RWPE2 (cell line): ENCODE data around the gene ENTR1.

Experiments
- ATAC-seq: fragments of 200-7000 bp; cut with Tn5 transposase; 3 replicates; pipeline ENCODE4 v1.9.1; 2021; ENCODE audit warnings: low read depth
- DNase-seq: peaks from one replicate; pipeline ENCODE4 v3.0.0-alpha.2; 2020; ENCODE audit warnings: low spot score
- H3K27ac ChIP-seq: fragments of 450-650 bp; 2 replicates; pipeline ENCODE4 v1.5.1; 2017; ENCODE audit warnings: mild to moderate bottlenecking; ENCODE audit not compliant: poor library complexity, severe bottlenecking
- H3K27me3 ChIP-seq: fragments of 250-450 bp; sonication (Bioruptor Pico); 2 replicates; pipeline ENCODE4 v1.5.1; 2021; ENCODE audit warnings: mild to moderate bottlenecking, moderate library complexity; ENCODE audit not compliant: insufficient read depth, poor library complexity, severe bottlenecking
- H3K36me3 ChIP-seq: fragments of 250-450 bp; sonication (Bioruptor Pico); 2 replicates; pipeline ENCODE4 v1.5.1; 2020; ENCODE audit warnings: low read depth, mild to moderate bottlenecking, moderate library complexity
- H3K4me1 ChIP-seq: fragments of 250-450 bp; sonication (Bioruptor Pico); 2 replicates; pipeline ENCODE4 v1.5.1; 2021; ENCODE audit warnings: mild to moderate bottlenecking, moderate library complexity; ENCODE audit not compliant: insufficient read depth, poor library complexity, severe bottlenecking
- H3K4me3 ChIP-seq: fragments of 250-450 bp; sonication (Bioruptor Pico); 2 replicates; pipeline ENCODE4 v1.5.1; 2021; ENCODE audit warnings: mild to moderate bottlenecking, moderate library complexity; ENCODE audit not compliant: severe bottlenecking
- H3K9me3 ChIP-seq: fragments of 250-450 bp; sonication (Bioruptor Pico); 2 replicates; pipeline ENCODE4 v1.5.1; 2021; ENCODE audit warnings: mild to moderate bottlenecking, moderate library complexity; ENCODE audit not compliant: severe bottlenecking
- TF ChIP-seq, protein P1 (sequence below): fragments of 450-650 bp; IDR thresholded peaks from one replicate; pipeline ENCODE4 v1.5.1; 2017; ENCODE audit warnings: mild to moderate bottlenecking, moderate library complexity; ENCODE audit not compliant: poor library complexity, severe bottlenecking

The ENTR1 gene

GRCh38 chr9:136436055-136436634, 25.7 kb upstream of the ENTR1 start:
- H3K36me3 ChIP-seq = peaks cover 31% of the 10 kb centered on the region
- ATAC-seq = no peak

DNA sequence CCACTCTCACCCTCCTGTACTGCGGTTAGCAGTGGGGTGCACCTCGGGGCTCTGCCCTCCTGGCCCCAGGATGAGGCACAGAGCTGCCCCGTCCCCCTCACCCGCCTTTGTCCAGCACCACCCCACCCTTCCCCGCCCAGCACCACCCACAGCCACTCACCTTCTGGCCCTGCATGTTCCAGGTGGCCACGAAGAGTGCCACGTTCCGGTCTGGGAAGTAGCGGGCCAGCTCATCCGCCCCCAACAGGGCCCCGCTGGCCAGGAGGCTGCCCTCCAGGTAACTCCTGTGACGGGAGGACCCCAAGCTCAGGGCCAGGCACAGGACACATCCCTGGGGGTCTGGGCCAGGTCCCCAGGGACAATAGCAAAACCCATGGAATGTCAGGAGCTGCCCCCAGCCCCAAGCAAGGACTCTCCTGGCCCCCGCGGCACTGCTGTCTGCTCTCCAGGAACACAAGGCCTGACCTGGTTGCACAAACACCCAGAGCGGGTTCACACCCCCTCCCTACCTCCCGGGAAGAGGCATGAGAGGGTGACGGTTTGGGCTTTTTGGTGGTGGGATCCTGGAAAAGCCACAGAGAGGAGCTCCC, 24.3 kb upstream of the ENTR1 start:
- Histone ChIP-seq H3K27ac (no peak overlapping the region), H3K9me3 (no peaks in the 10 kb centered on the region), H3K4me1 (peaks cover 6% of the 10 kb centered on the region), H3K27me3 (no peaks in the 10 kb centered on the region), H3K36me3 (peaks cover 27% of the 10 kb centered on the region), H3K4me3 (no peak overlapping the region)
- DNase-seq = peak; percentile 57
- ATAC-seq = no peak
- TF ChIP-seq, protein P1, sequence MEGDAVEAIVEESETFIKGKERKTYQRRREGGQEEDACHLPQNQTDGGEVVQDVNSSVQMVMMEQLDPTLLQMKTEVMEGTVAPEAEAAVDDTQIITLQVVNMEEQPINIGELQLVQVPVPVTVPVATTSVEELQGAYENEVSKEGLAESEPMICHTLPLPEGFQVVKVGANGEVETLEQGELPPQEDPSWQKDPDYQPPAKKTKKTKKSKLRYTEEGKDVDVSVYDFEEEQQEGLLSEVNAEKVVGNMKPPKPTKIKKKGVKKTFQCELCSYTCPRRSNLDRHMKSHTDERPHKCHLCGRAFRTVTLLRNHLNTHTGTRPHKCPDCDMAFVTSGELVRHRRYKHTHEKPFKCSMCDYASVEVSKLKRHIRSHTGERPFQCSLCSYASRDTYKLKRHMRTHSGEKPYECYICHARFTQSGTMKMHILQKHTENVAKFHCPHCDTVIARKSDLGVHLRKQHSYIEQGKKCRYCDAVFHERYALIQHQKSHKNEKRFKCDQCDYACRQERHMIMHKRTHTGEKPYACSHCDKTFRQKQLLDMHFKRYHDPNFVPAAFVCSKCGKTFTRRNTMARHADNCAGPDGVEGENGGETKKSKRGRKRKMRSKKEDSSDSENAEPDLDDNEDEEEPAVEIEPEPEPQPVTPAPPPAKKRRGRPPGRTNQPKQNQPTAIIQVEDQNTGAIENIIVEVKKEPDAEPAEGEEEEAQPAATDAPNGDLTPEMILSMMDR = no peak

More at GRCh38 chr9:136436055-136436634, 25.7 kb upstream of the ENTR1 start:
- Histone ChIP-seq H3K4me1 (peaks cover 6% of the 10 kb centered on the region), H3K27me3 (no peaks in the 10 kb centered on the region), H3K4me3 (no peak overlapping the region), H3K9me3 (no peaks in the 10 kb centered on the region), H3K27ac (no peak overlapping the region)
- DNase-seq = peak; percentile 58
- TF ChIP-seq, protein P1 = no peak

DNA sequence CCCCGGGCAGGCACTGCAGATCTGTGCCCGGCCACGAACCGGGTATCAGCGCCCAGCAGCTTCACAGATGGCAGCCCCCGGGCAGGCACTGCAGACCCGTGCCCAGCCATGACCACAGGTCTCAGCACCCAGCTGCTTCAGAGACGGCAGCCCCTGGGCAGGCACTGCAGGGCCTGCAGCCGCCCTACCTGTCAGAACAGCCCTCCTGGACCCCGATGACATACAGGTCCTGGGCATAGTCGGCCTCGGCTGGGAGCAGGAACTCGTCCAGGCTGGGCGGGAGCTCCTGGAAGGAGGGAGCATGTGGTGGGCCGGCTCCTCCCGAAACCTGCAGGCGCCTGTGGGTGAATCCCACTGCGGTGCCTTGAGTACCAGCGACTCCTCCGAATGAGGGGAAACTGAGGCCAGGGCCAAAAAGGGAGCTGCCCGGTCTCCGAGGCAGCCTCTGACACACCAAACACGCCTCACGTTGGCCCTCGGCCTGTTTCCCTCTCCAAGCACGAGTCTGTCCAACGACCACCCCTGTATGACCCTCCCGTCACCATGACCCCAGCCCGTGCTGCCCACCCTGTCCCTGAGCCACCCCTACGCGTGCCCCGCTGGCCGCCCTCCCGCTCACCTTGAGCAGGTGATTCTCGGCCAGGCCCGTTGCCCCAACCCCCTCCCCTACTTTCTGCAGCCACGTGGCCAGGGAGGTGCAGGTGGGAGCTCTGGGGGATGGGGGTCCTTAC, 23.6 kb upstream of the ENTR1 start:
- ATAC-seq (no peak), DNase-seq (peak; percentile 65)
- TF ChIP-seq, protein P1 = no peak
- peaks cover 6% of the 10 kb centered on the region for H3K4me1 ChIP-seq
- H3K4me3 ChIP-seq = no peak overlapping the region
- H3K36me3 ChIP-seq = peaks cover 32% of the 10 kb centered on the region
- H3K27me3 ChIP-seq = no peaks in the 10 kb centered on the region
- no peaks in the 10 kb centered on the region for H3K9me3 ChIP-seq
- H3K27ac ChIP-seq = no peak overlapping the region

GRCh38 chr9:136433043-136433715, 22.8 kb upstream of the ENTR1 start:
- ATAC-seq (no peak), DNase-seq (peak; percentile 67)
- Histone ChIP-seq H3K9me3 (no peaks in the 10 kb centered on the region), H3K4me3 (no peak overlapping the region), H3K36me3 (peaks cover 32% of the 10 kb centered on the region), H3K27ac (no peak overlapping the region), H3K4me1 (peaks cover 6% of the 10 kb centered on the region), H3K27me3 (no peaks in the 10 kb centered on the region)
- TF ChIP-seq, protein P1 = no peak
